G401.6 (cell line): ENCODE results near the gene ACAT2.
"Not testable (repeated sequence)": the region's sequence is repeated elsewhere in the genome, so short reads cannot be mapped to it uniquely, and the experiment has no call there.

ENCODE experiments used
- FAIRE-seq: peaks from 2 replicates; lab custom pipeline; 2012; peaks lifted over from hg19 to GRCh38; lab: Jason Lieb, UNC

ACAT2 gene

DNA sequence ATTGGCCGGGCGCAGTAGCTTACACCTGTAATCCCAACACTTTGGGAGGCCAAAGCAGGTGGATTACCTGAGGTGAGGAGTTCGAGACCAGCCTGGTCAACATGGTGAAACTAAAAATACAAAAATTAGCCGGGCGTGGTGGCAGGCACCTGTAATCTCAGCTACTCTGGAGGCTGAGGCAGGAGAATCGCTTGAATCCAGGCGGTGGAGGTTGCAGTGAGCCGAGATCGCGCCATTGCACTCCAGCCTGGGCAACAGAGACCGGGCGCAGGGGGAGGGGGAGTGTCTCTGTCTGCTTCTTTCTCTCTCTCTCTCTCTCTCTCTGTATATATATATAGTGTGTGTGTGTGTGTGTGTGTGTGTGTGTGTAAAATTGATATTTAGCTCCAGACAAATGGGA lies 29.3 kb upstream of the ACAT2 start:
- FAIRE-seq: not testable (repeated sequence)

DNA sequence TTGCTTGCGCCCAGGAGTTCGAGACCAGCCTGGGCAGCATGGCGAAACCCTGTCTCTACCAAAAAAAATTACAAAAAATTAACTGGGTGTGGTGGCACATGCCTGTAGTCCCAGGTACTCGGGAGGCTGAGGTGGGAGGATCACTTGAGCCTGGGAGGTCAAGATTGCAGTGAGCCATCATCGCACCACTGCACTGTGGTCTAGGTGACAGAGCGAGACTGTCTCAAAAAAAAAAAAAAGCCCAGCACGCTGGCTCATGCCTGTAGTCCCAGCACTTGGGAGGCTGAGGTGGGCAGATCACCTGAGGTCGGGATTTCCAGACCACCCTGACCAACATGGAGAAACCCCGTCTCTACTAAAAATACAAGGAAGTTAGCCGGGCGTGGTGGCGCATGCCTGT lies 28.4 kb upstream of the ACAT2 start:
- not testable (repeated sequence) for FAIRE-seq

DNA sequence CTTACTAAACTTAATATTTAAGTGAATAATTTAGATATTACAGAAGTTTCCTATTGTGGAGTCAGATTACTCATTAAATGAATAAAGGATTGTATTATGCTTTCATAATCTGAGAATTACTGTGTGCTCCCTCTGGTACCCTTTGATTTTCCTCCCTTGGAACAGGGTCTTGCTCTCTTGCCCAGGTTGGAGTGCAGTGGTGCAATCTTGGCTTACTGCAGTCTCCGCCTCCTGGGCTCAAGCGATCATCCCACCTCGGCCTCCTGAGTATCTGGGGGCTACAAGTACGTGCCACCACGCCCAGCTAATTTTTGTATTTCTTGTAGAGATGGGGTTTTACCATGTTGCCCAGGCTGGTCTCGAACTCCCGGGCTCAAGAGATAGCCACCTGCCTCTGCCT lies 24.9 kb upstream of the ACAT2 start:
- no peak for FAIRE-seq

- no peak for FAIRE-seq
Observed at GRCh38 chr6:159739341-159739740, 22.5 kb upstream of the ACAT2 start.

- no peak for FAIRE-seq
Observed at GRCh38 chr6:159742165-159742564, 19.7 kb upstream of the ACAT2 start.

DNA sequence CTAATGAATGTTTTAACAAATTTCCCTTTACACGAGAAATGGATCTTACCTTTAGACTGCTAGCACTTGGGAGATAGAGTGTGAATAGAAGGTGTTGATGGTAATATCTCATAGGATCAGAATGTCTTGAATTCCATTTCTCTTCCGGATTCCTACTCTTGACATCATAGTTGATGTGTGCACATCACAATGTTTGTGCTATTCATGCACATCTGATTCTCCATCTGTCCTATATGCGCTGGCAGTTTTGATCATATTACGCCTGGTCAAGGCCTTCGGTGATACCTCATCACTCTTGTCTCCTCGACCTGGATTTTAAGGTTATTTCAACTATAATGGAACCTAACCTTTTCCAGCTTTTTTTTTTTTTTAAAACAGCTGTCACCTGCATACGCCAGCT lies 16.8 kb upstream of the ACAT2 start:
- no peak for FAIRE-seq

- FAIRE-seq: peak; percentile 51
Observed at GRCh38 chr6:159746759-159747158, 15.1 kb upstream of the ACAT2 start.

DNA sequence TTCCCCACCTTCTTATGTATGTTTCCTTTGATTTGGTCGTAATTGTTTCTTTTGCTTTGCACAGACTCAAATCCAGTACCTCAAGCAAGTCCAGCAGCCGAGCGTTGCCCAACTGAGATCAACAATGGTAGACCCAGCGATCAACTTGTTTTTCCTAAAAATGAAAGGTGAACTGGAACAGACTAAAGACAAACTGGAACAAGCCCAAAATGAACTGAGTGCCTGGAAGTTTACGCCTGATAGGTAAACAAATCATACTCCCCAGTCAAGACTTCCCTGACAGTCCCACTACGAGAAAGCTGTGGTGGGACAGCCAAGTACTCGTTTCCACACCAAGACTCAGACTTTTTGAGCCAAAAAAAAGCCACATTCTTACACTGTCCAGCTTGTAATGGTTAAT lies 13.7 kb upstream of the ACAT2 start:
- FAIRE-seq: not testable (repeated sequence)

GRCh38 chr6:159751448-159751847 lies 10.4 kb upstream of the ACAT2 start:
- FAIRE-seq: no peak

DNA sequence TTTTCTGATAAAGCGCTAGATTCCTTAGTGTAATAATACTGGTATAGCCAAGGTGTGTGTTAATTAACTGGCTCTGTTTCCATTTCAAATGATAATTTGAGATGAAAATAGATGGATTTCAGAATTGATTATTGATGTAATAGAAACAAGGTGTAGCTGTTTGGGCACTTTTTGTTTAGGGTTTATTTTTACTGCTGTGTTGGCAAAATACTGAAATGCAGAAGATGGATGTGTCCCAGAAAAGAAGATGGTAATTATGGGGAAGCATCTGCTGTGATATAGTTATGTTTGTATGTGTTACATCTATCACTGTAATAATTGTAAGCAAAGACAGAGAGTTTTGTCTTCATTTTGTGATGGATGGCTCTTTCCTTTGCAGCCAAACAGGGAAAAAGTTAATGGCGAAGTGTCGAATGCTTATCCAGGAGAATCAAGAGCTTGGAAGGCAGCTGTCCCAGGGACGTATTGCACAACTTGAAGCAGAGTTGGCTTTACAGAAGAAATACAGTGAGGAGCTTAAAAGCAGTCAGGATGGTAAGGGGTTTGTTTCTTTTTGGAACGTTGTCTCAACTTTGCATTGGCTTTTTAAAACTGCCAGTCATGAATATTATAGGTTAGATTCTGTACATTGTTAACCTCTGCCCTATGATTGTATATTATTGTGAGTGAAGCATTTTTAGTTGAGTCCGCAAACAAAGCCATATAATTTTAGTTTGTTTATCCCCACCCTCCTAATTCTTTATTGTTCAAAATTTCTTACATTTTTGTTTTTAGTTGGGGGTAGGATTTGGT lies 8.6 kb upstream of the ACAT2 start:
- peak; percentile 47 for FAIRE-seq

- no peak for FAIRE-seq
Observed at GRCh38 chr6:159754401-159754800, 7.4 kb upstream of the ACAT2 start.

- peak; percentile 58 for FAIRE-seq
Observed at GRCh38 chr6:159754959-159755914, 6.6 kb upstream of the ACAT2 start.

DNA sequence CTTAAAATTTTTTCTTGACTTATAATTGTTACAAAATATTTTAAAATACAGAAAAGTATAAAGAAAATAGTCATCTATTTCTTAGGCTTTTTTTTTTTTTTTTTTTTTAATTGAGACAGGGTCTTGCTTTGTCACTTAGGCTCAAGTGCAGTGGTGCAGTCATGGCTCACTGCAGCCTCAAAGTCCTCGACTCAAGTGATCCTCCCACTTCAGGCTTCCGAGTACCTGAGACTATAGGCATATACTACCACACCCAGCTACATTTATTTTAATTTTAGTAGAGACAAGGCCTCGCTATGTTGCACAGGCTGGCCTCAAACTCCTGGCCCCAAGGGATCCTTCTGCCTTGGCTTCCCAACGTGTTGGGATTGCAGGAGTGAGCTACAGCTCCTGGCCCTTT lies 5.3 kb upstream of the ACAT2 start:
- no peak for FAIRE-seq

DNA sequence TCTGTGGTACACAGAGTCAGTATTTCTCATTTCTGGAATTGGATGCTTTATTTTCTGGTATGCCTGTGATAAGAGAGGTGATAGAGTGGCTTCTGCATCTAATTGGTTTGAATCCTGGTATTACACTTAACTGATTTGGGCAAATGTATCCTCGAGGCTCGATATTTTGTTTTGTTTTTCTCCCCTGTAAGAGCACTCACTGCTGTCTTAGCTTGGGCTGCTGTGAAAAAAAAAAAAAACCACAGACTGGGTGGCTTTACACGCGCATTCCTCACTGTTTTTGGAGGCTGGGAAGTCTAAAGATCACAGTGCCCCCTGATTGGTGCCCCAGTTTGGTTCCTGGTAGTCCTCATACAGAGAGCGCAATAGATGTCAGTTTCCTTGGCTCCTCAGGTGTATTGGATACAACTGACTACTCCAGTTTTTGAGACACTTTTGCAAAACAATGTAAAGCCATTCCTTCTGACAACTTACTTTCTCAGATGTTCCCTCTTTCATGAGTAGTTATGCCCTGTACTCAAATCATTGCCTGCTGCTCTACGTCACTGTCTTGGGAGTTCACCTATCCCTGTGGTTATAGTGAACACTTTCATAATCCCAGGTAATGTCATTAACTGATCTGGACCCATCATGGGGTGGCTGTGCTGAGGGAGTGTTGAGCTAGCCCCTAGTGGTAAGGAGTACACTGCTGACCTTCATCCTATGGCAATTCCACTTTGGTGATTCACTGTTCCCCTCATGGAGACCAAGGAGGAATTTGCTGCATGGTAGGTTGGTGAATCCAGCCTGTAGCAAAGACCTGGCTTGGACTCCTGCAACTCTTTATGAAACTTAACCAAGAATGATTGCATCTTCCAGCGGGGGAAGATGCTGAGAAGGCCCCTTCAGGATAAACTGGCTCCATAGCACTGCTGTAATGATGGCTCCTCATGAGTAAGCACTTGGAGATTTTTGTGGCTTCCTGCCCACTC lies 3.5 kb upstream of the ACAT2 start:
- FAIRE-seq: peak; percentile 33

DNA sequence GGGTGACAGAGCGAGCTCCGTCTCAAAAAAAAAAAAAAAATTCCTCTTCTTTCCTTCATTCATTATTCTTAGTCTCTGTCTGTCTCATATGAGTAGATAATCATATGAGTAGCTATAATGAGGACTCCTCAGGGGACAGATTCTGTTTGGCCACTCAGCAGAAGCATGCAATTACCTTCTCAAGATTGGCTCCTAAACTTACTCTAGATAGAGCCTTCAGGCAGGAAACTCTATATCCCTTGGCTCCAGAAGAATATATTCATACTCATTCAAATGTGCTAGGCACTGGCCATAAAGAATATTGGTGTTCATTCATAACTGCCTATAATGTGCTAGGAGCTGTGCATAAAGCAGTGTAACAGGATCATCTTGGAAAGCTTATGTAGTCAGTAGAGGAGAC lies 2.2 kb upstream of the ACAT2 start:
- FAIRE-seq: no peak

- peak; percentile 95 for FAIRE-seq
Observed at GRCh38 chr6:159760602-159761057, 1.2 kb upstream of the ACAT2 start.

DNA sequence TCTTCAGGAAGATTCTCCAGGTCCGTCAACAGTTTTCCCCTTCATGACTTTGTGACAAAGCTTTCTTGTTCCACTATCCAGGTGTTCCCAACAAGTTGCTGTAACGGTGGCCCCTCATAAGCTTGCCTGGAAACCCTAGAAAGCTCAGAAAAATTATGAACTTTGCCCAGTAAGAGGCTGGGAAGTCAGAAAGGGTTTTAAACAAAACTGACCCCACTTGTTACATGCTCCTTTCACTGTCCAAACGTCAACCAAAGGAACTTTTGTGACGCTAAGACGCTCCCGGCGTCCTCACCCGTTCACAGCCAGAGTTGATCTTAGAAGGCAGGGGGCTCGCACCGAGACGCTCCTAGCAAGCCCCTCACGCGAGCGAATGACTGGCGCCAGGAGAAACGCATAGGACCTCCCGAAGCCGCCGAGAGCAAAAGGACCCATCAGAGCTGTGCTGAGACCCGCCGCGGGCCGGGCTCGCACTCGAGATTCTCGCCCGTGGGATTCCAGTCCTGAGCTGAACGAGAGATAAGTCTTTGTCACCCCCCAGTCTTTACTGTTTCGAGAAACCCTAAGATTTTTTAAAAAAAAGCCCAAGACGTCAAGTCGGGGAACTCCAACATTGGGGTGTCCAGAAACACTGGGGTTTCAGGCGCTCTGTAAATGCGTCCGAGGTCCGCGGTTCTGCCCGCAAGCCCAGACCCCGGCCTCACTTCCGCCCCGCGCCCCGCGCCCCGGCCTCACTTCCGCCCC lies 544 bp upstream of the ACAT2 start:
- no peak for FAIRE-seq

- no peak for FAIRE-seq
Observed at GRCh38 chr6:159762681-159763293, 942 bp downstream of the ACAT2 start.

- no peak for FAIRE-seq
Observed at GRCh38 chr6:159766906-159767305, 5.1 kb downstream of the ACAT2 start.

GRCh38 chr6:159769470-159769869 lies 7.6 kb downstream of the ACAT2 start:
- FAIRE-seq: no peak

GRCh38 chr6:159772196-159772595 lies 10.4 kb downstream of the ACAT2 start:
- FAIRE-seq: no peak
